GM12878 (cell line): Measurements from ENCODE around the gene RBMX2.

Experiments used
- CBX5 ChIP-seq: sonication (generic); IDR thresholded peaks from 2 replicates; pipeline ENCODE4 v1.6.1; 2016; ENCODE audit warnings: low read depth, moderate library complexity, mild to moderate bottlenecking, inconsistent platforms
- CHD2 ChIP-seq: IDR thresholded peaks from 2 replicates; pipeline ENCODE4 v1.6.1; 2011; ENCODE audit warnings: low read depth, low read length, improper control_type of control experiment, borderline replicate concordance
- MXI1 ChIP-seq: fragments of 150-350 bp; IDR thresholded peaks from 2 replicates; pipeline ENCODE4 v1.6.1; 2011; ENCODE audit warnings: low read depth, mild to moderate bottlenecking, inconsistent platforms, low read length, improper control_type of control experiment
- MYC ChIP-seq: IDR thresholded peaks from 2 replicates; pipeline ENCODE4 v1.6.1; 2011; ENCODE audit warnings: mild to moderate bottlenecking, low read length, moderate library complexity, inconsistent platforms; ENCODE audit not compliant: insufficient read depth, insufficient replicate concordance, insufficient read length, severe bottlenecking
- NRF1 ChIP-seq: conservative IDR thresholded peaks from 2 replicates; pipeline ENCODE4 v1.6.1; 2011; ENCODE audit warnings: mild to moderate bottlenecking, low read depth, low read length, improper control_type of control experiment
- POLR2A ChIP-seq: IDR thresholded peaks from 2 replicates; pipeline ENCODE4 v1.6.1; 2011; ENCODE audit warnings: low read depth, mild to moderate bottlenecking, low read length
- POLR2AphosphoS2 ChIP-seq: IDR thresholded peaks from 2 replicates; pipeline ENCODE4 v1.6.1; 2011; ENCODE audit warnings: low read depth, mild to moderate bottlenecking, low read length, improper control_type of control experiment, moderate library complexity
- RB1 ChIP-seq: fragments of 450-650 bp; formaldehyde crosslinking; IDR thresholded peaks from 2 replicates; pipeline ENCODE4 v1.6.1; 2017; ENCODE audit warnings: mild to moderate bottlenecking, borderline replicate concordance
- TCF12 ChIP-seq: IDR thresholded peaks from 2 replicates; pipeline ENCODE4 v1.6.1; 2011; ENCODE audit warnings: low read depth, mild to moderate bottlenecking, low read length
- TF ChIP-seq, protein P1 (sequence below), 3 experiments: IDR thresholded peaks in 2 of 3; conservative IDR thresholded peaks in 1 of 3; 2 replicates each; pipeline ENCODE4 v1.5.1; 2011; ENCODE audit warnings: low read depth in 3 of 3, low read length in 3 of 3, mild to moderate bottlenecking in 3 of 3, control low read depth in 2 of 3, moderate library complexity in 2 of 3, inconsistent platforms in 1 of 3, mixed read lengths in 1 of 3; ENCODE audit not compliant: control insufficient read depth in 2 of 3, insufficient read depth in 1 of 3; ENCODE audit errors: extremely low read depth in 1 of 3
- TF ChIP-seq, protein P2 (sequence below): IDR thresholded peaks from 2 replicates; pipeline ENCODE4 v1.6.1; 2011; ENCODE audit warnings: low read depth, mild to moderate bottlenecking, low read length, moderate library complexity, borderline replicate concordance; ENCODE audit errors: extremely low read depth

DNA sequence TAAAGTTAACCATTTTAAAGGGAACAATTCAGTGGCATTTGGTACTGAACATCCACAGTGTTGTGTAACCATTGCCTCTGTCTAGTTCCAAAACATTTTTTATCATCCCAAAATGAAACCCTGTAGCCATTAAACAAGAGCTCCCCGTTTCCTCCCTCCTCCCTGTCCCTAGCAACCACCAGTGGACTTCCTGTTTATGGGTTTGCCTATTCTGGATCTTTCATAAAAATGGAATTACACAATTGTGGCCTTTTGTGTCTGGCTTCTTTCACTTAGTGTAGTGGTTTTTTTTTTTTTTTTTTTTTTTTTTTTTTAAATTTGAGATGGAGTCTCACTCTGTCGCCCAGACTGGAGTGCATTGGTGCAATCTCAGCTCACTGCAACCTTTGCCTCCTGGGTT lies 11.6 kb downstream of the RBMX2 start:
- TF ChIP-seq, protein P1, sequence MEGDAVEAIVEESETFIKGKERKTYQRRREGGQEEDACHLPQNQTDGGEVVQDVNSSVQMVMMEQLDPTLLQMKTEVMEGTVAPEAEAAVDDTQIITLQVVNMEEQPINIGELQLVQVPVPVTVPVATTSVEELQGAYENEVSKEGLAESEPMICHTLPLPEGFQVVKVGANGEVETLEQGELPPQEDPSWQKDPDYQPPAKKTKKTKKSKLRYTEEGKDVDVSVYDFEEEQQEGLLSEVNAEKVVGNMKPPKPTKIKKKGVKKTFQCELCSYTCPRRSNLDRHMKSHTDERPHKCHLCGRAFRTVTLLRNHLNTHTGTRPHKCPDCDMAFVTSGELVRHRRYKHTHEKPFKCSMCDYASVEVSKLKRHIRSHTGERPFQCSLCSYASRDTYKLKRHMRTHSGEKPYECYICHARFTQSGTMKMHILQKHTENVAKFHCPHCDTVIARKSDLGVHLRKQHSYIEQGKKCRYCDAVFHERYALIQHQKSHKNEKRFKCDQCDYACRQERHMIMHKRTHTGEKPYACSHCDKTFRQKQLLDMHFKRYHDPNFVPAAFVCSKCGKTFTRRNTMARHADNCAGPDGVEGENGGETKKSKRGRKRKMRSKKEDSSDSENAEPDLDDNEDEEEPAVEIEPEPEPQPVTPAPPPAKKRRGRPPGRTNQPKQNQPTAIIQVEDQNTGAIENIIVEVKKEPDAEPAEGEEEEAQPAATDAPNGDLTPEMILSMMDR (IDR thresholded peaks at IDR 0.05 in 2 of 3, conservative IDR thresholded peaks at IDR 0.05 in 1 of 3; ENCODE audit: control insufficient read depth in 2 of 3, extremely low read depth in 1 of 3, insufficient read depth in 1 of 3, low read depth in 3 of 3, low read length in 3 of 3), result no peak
- TF ChIP-seq, protein P2, sequence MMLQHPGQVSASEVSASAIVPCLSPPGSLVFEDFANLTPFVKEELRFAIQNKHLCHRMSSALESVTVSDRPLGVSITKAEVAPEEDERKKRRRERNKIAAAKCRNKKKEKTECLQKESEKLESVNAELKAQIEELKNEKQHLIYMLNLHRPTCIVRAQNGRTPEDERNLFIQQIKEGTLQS, result no peak
- TF ChIP-seq MYC (no peak), CHD2 (no peak), POLR2A (no peak), NRF1 (no peak), CBX5 (no peak), TCF12 (no peak), RB1 (no peak), MXI1 (no peak), POLR2AphosphoS2 (no peak)
